Right atrium auricular region (tissue), 2 donors: ENCODE measurements around the gene GMPR. TPM values are rescaled to one million over a fixed set of nuclear protein-coding genes. Genes with fewer than 3 reads are reported as not detected.

Experiments
- DNase-seq: peaks from one replicate; pipeline ENCODE4 v3.0.0-alpha.2; 2019; ENCODE audit warnings: low spot score
- H3K27ac ChIP-seq, 2 donors: fragments of 200-600 bp; sonication (generic); 1 replicate in 1 of 2; 2 replicates in 1 of 2; pipeline ENCODE4 v1.5.1; 2016 to 2019
- H3K27me3 ChIP-seq, 2 donors: fragments of 200-600 bp; sonication (generic); one replicate each; pipeline versions ENCODE4 v1.5.1 to v1.6.0; 2017 to 2019
- H3K36me3 ChIP-seq: fragments of 200-600 bp; sonication (generic); one replicate; pipeline ENCODE4 v1.5.1; 2016
- H3K4me1 ChIP-seq, 2 donors: fragments of 200-600 bp; sonication (generic); one replicate each; pipeline versions ENCODE4 v1.5.1 to v1.6.0; 2017 to 2019
- H3K4me3 ChIP-seq, 2 donors: fragments of 200-600 bp; sonication (generic); 1 replicate in 1 of 2; 2 replicates in 1 of 2; pipeline ENCODE4 v1.5.1; 2017 to 2019; ENCODE audit warnings: mild to moderate bottlenecking in 1 of 2, moderate library complexity in 1 of 2
- H3K9me3 ChIP-seq, 2 donors: fragments of 200-600 bp; sonication (generic); one replicate each; pipeline ENCODE4 v1.5.1; 2019
- CTCF ChIP-seq, 2 donors: fragments of 200-600 bp; sonication (generic); IDR thresholded peaks; one replicate each; pipeline ENCODE4 v1.5.1; 2019; ENCODE audit warnings: antibody characterized with exemption in 2 of 2
- total RNA-seq, 2 donors: library from RNA; depleted of rRNA; stranded (reverse); fragments of >200 nt; gene quantifications; one replicate each; pipeline ENCODE4 v1.1.0, GENCODE V29; 2016

The GMPR gene
- total RNA-seq, 2 donors from 2014 or later: 70.1 to 89.5 TPM

- peaks cover 0 to 69% of the 10 kb centered on the region in 2 donors for H3K4me1 ChIP-seq
- H3K4me3 ChIP-seq: peak overlapping the region in 1 of 2 donors; percentile 26
- no peaks in the 10 kb centered on the region for H3K9me3 ChIP-seq
- no peaks in the 10 kb centered on the region for H3K27me3 ChIP-seq
- DNase-seq: peak; percentile 85
- no peaks in the 10 kb centered on the region for H3K36me3 ChIP-seq
- TF ChIP-seq CTCF (IDR thresholded peaks at IDR 0.05): no peak
- peak overlapping the region; percentile 84 to 93 for H3K27ac ChIP-seq
These were observed 81.6 kb downstream of the GMPR start for GRCh38 chr6:16319813-16320532.

GRCh38 chr6:16320533-16321340 lies 82.3 kb downstream of the GMPR start:
- Histone ChIP-seq H3K27me3 (no peaks in the 10 kb centered on the region), H3K36me3 (peaks cover under 1% of the 10 kb centered on the region), H3K9me3 (no peaks in the 10 kb centered on the region), H3K27ac (peak overlapping the region; percentile 84 to 93), H3K4me1 (peaks cover 0 to 69% of the 10 kb centered on the region in 2 donors), H3K4me3 (peak overlapping the region in 1 of 2 donors; percentile 26)
- TF ChIP-seq CTCF (IDR thresholded peaks at IDR 0.05): no peak
- no peak for DNase-seq

GRCh38 chr6:16321341-16321710 lies 82.9 kb downstream of the GMPR start:
- Histone ChIP-seq H3K4me3 (no peak overlapping the region), H3K4me1 (peaks cover 0 to 67% of the 10 kb centered on the region in 2 donors)
- TF ChIP-seq CTCF (IDR thresholded peaks at IDR 0.05): no peak

GRCh38 chr6:16321826-16322225 lies 83.4 kb downstream of the GMPR start:
- no peaks in the 10 kb centered on the region for H3K27me3 ChIP-seq
- H3K4me3 ChIP-seq: no peak overlapping the region
- no peaks in the 10 kb centered on the region for H3K9me3 ChIP-seq
- peak overlapping the region; percentile 84 to 93 for H3K27ac ChIP-seq
- no peak for DNase-seq
- TF ChIP-seq CTCF (IDR thresholded peaks at IDR 0.05): no peak
- peaks cover 0 to 65% of the 10 kb centered on the region in 2 donors for H3K4me1 ChIP-seq
- H3K36me3 ChIP-seq: peaks cover 12% of the 10 kb centered on the region

More at GRCh38 chr6:16321341-16321710, 82.9 kb downstream of the GMPR start:
- Histone ChIP-seq H3K27ac (peak overlapping the region; percentile 84 to 93), H3K27me3 (no peaks in the 10 kb centered on the region), H3K9me3 (no peaks in the 10 kb centered on the region), H3K36me3 (peaks cover 7% of the 10 kb centered on the region)
- DNase-seq: no peak

- Histone ChIP-seq H3K9me3 (no peaks in the 10 kb centered on the region), H3K27me3 (no peaks in the 10 kb centered on the region), H3K4me3 (no peak overlapping the region), H3K27ac (peak overlapping the region; percentile 84 to 93), H3K36me3 (peaks cover 17% of the 10 kb centered on the region), H3K4me1 (peaks cover 0 to 57% of the 10 kb centered on the region in 2 donors)
- TF ChIP-seq CTCF (IDR thresholded peaks at IDR 0.05): peak in 1 of 2 donors; percentile 15
- DNase-seq: peak; percentile 86
These were observed 84.4 kb downstream of the GMPR start for GRCh38 chr6:16322666-16323312.
